GM18517 (cell line): ENCODE results near the gene UBE2I.
A peak's percentile ranks its signal among the peaks of the same experiment; 100 is the strongest.

Source experiments
- ATAC-seq: cut with Tn5 transposase; IDR thresholded peaks from one replicate; pipeline ENCODE4 v1.9.1; 2021; ENCODE audit warnings: mild to moderate bottlenecking, moderate library complexity; ENCODE audit not compliant: unreplicated experiment

The UBE2I gene

GRCh38 chr16:1341495-1342420 lies 32.3 kb downstream of the UBE2I start:
- no peak for ATAC-seq

DNA sequence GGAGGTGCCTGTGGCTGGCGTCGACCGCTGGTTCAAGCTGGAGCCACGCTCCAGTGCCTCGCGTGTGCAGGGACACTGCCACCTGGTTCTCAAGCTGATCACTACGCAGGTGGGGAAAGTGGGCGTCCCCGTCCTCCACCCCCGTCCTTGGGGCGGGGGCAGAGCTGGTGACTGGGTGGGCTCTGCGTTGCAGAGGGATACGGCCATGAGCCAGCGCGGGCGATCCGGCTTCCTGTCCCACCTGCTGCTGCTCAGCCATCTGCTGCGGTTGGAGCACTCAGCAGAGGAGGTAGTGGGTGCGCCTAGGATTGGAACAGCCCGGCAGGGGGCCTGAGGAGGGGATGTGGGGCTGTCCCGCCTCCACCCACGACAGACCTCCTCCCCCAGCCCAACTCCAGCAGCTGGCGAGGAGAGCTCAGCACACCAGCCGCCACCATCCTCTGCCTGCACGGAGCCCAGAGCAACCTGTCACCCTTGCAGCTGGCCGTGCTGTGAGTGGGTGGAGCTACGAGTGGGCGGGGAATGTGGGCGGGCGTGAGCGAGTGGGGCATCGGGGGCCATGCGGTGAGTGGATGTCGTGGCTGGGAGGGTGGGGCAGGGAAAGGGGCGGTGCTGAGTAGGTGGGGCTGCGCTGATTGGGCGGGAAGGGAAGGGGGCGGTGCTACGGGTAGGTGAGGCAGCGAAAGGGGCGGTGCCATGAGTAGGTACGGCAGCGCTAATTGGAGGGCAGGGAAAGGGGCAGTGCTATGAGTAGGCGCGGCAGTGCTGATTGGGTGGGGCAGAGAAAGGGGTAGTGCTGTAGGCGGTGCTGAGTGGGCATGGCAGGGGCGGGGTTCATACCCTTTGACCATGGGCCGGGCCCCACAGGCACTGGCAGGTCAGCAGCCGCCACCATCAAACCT lies 33.3 kb downstream of the UBE2I start:
- peak; percentile 90 for ATAC-seq

GRCh38 chr16:1343428-1344242 lies 34.2 kb downstream of the UBE2I start:
- ATAC-seq, result peak; percentile 2

- no peak for ATAC-seq
These were observed 35.1 kb downstream of the UBE2I start for GRCh38 chr16:1344499-1344898.

DNA sequence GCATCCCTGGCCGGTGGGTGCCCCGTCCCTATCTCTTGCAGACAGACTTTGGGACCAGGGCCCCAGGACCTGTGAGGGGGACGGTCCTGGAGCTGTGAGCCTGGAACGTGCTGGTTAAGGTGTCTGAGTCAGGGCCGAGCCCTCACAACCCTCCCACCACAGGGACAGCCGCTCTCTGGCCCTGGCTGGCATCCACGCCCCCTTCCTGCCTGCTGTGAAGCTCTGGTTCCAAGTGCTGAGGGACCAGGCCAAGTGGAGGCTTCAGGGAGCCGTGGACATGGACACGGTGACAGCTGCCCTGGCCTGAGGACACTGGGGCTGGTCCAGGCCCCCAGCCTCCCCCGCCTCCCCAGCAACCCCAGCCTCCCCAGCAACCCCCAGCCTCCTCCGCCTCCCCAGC lies 35.7 kb downstream of the UBE2I start:
- ATAC-seq, result no peak

GRCh38 chr16:1345651-1346421 lies 36.4 kb downstream of the UBE2I start:
- ATAC-seq, result no peak

DNA sequence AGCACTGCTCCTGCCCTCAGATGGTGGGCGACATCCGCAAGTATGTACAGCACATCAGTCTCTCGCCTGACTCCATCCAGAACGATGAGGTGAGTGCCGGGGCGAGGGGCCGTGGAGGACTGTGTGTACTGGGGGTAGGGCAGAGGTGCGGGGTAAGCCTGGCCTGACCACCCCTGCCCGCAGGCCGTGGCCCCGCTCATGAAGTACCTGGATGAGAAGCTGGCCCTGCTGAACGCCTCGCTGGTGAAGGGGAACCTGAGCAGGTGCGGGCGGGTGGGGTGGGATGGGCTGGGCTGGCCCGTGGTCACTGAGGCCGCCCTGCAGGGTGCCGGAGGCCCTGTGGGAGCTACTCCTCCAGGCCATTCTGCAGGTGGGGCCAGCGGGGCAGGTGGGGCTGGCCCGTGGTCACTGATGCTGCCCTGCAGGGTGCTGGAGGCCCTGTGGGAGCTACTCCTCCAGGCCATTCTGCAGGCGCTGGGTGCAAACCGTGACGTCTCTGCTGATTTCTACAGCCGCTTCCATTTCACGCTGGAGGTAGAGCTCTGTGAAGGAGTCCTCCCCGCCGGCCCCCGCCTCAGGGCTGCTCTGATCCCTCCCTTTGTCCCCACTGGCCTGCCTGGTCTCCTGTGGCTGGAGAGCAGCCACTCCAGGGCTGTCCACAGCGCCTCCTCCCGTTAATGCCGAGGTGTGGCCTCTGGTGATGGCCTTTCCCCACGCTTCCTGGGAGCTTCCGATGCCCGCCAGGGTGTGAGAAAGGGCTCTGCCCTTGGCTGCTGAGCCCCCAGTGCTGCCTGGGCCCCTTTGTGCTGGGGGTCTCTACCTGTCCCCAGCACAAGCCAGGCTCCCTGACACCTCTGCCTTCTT lies 37.2 kb downstream of the UBE2I start:
- no peak for ATAC-seq

DNA sequence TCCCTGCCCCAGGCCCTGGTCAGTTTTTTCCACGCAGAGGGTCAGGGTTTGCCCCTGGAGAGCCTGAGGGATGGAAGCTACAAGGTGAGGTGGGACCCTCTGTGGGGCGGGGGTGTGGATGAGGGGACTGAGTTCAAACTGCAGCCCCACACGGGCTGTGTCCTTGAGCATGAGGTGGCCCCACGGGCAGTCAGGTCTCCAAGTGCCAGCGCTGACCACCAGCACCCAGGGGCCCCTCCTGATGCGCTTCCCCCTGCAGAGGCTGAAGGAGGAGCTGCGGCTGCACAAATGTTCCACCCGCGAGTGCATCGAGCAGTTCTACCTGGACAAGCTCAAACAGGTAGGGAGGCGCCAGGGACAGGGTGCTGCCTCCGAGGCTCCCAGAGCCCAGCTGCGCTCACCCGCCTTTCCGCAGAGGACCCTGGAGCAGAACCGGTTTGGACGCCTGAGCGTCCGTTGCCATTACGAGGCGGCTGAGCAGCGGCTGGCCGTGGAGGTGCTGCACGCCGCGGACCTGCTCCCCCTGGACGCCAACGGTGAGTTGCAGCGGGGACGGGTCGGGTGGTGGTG lies 37.9 kb downstream of the UBE2I start:
- no peak for ATAC-seq

GRCh38 chr16:1347962-1348361 lies 38.5 kb downstream of the UBE2I start:
- no peak for ATAC-seq

DNA sequence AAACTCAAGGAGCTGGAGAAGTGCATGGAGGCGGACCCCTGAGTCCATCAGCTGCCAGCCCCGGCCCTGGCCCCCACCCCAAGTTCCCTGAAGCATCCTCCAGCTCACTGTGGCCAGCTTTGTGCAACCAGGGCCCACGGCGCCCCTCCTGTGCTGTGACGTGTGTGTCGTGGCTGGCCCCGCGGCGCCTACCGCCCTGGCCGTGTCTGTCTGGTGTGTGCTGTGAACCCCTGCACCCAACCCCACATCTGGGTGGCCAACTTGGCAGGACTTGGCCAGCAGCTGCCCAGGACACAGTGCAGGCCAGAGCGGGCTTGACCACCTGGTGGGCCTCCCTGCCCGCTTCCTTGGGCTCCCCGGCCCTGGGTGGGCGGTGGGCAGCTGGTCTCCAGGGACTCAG lies 39.0 kb downstream of the UBE2I start:
- no peak for ATAC-seq

DNA sequence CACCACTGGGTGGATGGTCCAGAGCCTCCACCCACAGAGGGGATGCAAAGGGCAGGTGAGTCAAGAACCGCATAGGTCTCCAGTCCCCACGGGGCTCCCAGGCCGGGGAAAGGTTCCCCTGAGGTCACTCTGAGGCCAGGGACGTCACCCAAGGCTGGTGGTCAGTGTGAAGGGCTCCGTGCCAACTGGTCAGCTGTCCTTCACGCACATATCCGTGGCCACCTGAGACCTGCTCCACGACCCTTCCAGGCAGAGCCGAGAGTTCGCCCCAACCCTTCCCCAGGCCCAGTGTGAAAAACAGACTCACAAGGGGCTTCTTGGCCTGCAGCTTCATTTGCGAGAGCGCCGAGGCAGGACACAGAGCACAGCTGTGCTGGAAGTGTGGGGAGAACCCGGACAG lies 39.5 kb downstream of the UBE2I start:
- no peak for ATAC-seq

GRCh38 chr16:1349351-1349750 lies 39.9 kb downstream of the UBE2I start:
- ATAC-seq, result no peak

DNA sequence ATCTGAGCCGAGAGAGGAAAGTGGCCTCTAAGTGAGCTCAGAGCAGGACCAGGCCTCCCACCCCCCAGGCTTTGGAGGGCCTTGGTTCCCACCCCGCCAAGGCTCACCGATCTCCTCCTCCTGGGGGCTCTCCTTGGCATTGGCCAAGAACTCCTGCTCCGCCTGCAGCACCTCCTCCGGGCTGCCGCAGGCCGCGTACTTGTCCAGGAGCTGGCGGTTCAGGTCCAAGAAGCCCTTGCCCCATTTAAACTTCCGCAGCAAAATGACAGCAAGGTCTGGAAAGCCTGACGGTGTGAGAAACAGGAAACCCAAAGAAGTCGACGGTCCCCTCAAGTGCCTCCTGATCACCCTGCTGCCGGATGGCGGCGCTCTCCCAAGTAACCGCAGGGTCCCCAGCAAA lies 40.5 kb downstream of the UBE2I start:
- no peak for ATAC-seq

GRCh38 chr16:1350691-1351090 lies 41.3 kb downstream of the UBE2I start:
- ATAC-seq, result no peak

DNA sequence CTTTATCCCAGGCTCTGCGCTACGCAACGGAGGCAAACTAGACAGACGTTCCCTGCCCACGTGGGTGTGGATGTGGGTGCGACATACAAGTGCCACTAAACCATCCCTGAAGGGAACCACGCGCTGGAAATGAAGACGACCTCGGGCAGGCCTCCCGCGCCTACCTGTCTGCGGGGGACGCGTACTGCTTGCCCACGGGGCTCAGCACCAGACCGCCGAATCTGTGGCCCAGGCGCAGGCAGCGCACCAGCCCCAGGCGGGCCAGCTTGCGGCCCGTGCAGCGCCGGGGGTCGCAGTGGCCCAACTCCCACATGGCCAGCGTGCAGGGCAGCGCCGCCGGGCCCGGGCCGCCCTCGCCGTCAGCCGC lies 41.8 kb downstream of the UBE2I start:
- peak; percentile 13 for ATAC-seq

GRCh38 chr16:1351582-1352362 lies 42.3 kb downstream of the UBE2I start, which contains the start of the genes GNPTG and TSR3:
Gene GNPTG (plus strand): TSS chr16:1351931. CDS start chr16:1351966, 35 bp downstream.
Gene TSR3 (minus strand): TSS chr16:1351878. CDS start chr16:1351804, 74 bp downstream.
- peak; percentile 47 for ATAC-seq

DNA sequence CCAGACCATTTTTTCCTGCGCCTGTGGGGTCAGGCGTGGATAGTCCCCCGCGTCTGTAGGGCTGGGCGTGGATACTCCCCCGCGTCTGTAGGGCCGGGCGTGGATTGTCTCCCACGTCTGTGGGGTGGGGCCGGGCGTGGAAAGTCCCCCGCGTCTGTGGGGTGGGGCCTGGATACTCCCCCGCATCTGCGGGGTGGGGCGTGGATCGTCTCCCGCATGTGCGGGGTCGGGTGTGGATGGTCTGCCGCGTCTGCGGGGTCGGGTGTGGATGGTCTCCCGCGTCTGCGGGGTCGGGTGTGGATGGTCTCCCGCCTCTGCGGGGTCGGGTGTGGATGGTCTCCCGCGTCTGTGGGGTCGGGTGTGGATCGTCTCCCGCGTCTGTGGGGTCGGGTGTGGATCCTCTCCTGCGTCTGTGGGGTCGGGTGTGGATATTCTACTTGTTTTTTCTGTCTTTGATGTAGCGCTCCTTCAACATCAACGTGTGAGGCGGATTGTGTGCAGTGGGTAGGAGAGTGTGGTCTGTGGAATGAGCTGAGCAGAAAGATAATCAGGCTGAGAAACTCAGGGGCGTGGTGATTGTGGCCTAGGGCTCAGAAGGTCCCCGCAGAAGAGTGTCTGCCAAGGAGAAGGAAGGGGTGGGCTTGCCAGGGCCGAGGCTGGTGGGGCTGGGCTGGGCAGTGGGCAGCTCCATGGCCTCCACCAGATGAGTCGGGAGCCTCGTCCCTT lies 45.5 kb downstream of the UBE2I start:
- ATAC-seq, result no peak
